ENCODE data around the gene CISTR.
"Not testable (repeated sequence)": the region's sequence is repeated elsewhere in the genome, so short reads cannot be mapped to it uniquely, and the experiment has no call there.

CISTR gene

DNA sequence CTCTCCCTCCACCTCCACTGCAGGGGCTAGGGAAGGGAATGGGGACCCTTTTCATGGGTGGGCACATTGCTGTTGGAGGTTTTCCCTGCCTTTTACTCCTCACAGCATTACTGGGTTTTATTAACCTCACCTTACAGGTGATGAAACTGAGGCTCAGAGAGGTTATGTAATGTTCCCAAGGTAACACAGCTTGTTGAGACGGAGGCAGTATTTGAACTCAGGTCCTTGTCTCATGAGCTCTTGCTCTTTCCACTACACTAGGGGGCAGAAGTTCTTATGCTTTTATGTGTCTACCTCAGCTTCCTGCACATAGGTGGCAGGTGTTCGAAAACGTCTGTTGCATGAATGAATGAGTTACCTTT, 11.7 kb downstream of the CISTR start:
- DNase-seq = no peak

DNA sequence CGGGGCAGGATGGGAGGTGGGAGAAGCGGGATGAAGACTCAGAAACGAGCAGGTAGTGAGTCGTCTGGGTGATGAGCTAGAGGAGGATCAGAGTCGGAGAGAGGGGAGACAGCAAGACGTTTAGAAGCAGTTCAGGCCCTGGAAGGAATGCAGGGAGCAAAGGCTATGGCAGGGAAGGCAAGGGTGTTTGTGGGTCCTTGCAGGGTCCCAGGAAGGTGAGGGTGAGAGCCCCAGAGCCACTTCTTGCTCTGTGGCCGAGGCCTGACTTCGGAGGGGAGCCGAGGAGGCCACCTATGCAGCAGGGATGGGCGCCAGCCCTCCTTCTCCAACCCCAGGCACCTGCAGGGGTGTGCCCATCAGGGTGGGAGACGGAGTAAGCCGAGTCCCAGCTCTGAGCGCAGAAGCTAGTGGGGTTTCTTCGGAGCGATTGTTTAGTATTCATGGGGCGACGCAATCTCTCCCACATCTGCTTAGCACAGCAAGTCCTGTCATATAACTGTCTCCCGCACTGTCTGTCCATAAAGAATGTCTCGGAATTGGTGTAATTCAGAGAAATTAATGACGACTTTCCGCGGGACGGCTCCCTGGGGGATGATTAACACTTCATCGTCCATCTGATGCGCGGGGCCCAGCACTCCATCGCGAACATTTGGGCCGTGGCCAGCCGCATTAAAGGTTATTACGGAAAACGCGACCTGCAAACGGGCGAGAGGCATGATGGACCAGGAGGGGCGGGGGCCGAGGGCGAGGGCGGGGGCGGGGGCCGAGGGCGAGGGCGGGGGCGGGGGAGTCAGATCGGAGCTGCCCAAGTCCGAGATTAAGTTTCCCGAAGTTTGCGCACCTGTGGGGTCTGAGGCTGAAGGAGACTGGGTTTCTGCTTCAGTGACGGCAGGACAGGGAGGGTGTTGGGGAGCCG, 12.3 kb downstream of the CISTR start:
- DNase-seq = no peak

DNA sequence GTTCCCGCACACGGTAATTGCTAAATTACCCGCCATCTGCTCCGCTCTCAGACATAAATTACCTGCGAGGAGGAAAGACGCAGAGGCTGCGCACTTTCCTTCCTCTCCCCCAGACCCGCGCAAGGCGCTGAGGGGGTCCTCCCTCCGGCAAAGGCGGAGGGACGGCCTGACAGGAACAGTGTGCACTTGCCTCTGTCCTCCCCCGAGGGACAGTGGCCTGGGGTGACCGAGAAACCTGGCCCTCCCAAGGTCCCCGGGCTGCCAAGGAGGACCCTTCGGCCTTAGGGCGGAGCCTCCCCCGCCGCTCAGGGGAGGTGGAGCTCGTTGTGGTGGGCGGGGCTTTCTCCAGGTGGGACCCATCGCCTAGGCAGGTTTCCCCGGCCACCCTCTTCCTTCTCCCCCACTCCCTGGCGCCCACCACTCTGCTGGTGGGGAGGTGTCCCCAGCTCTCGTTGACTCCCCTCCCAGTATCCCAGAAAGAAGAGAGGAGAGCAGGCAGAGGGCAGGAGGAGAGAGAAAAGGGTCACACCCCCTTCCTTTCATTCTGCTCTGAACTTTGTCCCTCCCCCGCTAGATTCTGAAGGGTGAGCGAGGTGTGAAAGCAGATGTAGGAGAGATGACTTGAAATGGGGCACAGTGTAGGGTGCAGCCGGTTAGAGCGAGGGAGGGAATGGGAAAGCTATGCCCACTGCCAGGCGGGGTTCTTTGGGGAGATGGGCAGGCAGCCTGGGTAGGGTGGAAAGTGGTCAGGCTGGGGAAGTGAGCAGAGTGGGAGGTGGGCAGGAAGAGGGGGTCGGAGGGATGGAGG, 13.2 kb downstream of the CISTR start:
- peak in 1 of 4 experiments; percentile 21 for DNase-seq

DNA sequence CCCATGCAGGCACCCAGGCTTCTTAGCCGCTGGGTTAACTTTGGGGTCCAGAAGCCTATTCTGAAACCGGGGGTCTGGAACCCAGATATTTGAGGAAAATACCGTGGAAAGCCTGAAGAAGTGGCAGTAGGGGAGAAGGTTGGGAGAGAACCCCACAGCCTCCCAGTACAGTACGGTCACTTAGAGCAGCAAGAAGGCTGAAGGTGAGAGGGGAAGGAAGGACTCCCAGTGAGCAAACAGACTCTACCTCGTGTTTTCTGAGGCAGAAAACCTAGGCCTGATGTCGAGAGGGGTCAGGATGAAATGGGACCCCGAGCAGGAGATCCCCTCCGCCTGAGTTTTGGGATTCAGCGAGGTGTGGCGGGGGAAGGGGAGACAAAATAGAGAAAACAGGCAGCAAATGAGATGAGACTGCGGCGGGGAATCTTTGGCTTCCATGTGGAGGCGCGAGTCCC, 13.8 kb downstream of the CISTR start:
- no peak for DNase-seq

DNA sequence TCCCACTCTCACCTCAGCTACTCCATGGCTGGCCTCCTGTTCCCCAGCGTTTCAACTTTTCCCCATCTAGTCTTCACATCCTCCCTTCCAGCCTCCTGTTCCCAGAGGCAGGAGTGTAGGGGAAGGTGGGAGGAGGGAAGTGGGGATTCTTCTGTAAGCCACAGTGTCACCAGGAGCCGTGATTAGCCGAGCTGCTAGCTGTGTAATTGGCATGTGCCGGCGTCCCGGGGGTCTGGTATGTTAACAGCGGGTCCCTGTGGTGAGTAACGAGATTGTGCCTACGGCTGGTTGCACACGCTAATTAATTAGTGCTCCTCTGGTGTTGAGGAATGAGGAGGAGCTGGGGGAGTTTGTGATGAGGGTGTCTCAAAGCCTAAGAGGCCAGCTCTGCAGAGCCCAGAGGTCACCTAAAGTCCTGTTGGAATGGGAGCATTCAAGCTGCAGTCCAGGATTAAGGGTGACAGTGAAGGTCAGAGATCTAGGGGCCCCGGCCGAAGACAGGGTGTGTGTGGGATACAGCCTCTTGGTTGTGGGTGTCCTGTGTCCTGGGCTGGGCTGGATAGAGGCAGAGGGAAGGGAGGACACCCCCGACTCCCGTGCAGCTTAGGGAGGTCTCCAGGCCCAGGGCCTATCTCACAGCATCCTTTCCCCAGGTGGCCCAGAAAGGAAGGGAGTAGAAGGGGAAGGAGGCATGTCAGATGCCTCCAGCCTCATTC, 14.5 kb downstream of the CISTR start:
- DNase-seq = no peak

DNA sequence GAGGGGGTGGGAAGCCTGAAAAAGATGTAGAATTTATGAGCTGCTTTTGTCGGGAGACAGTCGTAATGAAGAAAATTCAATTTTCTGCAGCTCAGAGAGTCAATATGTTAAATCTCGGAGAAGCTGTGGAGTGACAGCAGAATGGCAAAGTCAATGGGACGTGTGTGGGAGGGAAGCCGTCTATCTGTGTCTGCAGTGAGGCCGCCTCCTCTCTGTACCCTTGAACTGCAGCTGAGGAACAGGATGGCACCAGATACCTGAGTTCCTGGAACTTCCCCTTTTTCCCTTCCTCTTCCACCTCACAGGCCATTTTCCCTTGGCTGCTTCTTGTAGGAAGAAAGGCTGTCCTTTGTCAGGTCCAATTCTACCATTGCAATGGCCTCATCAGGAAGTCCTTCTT, 15.2 kb downstream of the CISTR start:
- no peak for DNase-seq

DNA sequence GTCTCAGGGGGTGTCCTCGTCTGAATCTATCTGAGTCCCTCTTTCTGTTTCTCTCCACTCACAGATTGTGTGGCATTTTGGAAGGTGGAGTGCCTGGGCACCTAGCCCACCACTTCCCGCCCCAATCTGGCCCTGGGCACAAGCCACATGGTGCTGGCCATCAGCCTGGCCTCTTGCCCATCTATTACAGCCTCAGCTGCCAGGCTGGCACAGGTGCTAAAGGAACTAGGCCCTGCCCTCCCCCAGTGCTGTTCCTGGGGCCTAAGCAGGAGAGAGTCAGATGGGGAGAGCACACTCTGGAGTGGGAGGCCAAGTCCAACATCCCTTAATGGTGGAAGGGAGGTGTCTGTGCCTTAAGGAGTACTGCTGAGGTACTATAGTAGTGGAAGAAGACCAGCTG, 16.2 kb downstream of the CISTR start:
- no peak for DNase-seq

DNA sequence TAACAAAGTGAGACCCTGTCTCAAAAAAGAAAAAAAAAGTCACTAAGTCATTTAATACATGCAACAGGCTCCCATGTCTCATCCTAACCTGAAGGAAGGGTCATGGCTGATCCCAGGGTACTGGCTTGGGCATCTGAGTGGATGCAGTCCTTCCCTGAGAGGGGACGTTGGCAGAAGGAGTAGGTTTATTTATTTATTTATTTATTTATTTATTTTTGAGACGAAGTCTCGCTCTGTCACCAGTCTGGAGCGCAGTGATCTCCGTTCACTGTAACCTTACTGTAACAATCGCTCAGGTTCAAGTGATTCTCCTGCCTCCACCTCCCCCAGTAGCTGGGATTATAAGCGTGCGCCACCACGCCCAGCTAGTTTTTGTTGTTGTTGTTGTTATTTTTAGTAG, 17.4 kb downstream of the CISTR start:
- DNase-seq = no peak

DNA sequence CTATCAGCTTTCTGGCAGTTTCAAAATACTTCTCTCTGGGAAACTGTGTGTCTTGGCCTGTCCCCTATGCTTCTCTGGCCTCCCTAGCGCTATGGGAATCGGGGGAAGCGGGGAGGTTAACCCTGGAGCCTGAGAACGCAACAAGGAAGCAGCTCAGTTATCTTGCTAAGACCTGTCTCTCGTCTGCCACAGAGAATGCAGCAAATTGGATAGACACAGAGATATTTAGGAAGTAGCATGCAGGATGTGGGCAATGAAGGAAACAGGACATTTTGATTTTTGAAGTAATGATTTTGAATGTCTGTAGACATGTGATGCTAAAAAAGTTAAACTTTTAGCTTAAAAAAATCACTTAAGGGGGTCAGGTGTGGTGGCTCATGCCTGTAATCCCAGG, 18.0 kb downstream of the CISTR start:
- no peak for DNase-seq

DNA sequence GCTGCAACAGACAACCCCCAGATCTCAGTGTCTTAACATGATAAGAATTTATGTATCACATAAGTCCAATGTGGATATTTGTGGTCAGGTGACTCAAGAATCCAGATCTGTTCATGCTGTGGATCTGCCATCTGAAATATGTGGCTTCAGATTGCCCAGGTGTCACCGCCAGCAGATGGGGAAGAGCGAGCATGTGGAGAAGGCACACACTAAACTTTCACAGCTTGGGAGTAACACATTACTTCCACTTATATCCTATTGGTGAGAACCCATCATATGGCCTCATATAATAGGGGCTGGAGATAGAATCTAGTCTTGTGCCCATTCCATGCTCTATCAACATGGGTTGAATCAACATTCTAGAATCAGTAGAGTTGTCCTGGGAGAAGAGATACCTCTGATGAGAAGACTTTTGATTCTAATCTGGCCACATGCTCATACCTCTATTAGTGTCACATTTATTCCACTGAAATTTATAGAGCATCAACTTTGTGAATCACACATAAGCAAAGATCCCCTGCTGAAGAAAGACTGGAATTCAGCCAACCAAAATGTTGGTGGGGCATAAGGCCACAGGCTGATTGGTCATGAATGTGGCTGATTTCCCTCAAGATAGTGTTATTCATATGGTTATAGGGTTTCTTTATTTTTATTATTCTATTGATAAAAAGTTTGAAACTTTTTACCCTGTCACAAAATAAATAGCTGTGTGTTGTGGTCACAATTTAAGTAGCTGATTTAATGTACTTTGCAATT, 18.6 kb downstream of the CISTR start:
- DNase-seq = no peak

DNA sequence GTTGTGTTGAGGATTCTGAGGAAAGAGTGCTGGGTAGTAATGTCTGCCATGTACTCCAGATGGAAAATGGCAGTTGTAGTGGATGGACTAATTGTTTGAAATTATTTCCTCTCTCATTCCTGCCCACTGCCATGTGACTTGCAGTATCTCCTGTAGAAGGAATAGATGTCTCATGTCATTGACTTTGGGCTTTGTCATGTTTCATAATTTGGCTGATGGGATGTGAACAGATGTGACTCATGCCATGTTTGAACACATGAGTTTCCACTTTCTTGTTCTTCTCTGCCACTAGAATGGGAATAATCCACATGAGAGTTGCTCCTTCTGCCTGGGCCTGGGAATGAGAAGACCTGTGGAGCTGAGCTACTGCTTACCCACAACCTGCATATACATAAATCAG, 22.1 kb downstream of the CISTR start:
- DNase-seq = no peak

DNA sequence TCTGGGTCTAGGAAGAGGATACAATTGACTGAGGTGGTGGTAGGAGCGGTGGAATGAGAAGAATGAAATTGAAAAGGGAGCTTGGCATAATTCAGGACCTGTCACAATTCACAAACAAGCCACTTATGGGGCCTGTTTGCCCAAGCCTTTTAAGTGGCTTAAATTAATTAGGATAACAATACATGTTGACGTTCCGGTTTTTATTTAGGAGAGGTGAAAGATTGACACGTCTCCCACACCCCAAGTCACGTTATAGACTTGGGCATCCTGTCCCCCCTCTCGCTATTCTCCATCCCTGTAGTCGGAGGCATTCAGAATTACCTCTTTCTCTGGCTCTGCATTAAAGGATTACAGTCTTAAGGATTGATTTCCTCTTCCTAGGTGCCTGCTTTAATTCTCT, 23.6 kb downstream of the CISTR start:
- no peak for DNase-seq

DNA sequence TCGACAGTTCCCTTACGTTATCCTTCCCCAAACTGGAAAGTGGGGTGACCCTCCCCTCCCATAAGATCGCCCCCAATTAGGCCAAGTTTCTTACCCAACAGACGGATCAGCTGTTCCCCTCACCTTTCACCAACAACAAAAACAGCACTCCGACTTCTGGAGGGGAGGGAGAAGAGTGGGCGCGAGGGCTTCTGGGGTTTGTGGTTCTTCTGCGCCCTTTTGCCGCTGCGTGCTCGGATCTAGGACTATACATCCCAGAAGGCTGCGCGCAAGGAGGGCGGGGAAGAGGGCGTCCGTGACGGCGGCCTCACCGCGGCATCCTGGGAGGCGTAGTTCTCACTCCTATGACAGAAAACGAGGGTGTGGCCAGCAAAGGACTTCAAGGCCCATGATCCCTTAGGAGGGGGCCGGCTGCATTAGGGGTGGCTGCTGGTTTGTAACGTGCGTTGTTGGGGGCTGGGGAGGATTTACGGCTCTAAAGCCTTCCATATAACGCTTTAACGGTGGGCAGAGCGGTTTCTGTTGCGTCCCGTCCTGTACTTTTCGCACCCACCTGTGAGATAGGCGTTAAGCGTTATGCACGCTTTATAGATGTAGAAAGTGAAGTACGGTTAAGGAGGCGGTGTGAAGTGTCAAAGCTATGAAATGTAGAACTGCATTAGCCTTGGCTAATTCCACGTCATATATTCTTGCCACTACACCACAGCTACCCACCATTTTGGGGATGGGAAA, 24.3 kb downstream of the CISTR start, which contains the start of gene CALCOCO1:
Gene CALCOCO1, minus strand, starts transcription at position 143 of the 732 bp plus-strand sequence. CDS start 2,210 bp downstream, outside the sequence.
- peak; percentile 85 to 95 (median 92) for DNase-seq

DNA sequence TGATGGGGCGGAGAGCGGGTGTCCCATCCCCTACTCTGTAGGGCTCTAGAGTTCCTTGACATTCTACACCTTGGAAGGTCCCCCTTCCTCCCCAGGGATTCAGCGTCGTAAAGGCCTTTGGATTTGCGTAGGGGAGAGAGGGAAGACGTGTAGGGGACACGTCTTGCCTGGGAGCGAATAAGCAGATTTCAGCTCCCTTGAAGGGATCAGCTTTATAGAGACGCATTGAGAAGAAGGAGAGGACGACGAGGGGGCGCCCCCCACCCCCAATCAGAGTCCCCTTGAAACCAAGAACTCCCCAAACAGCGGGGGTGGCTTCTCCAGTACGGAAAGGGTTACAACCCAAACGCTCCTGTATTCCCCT, 24.9 kb downstream of the CISTR start:
- DNase-seq = no peak

DNA sequence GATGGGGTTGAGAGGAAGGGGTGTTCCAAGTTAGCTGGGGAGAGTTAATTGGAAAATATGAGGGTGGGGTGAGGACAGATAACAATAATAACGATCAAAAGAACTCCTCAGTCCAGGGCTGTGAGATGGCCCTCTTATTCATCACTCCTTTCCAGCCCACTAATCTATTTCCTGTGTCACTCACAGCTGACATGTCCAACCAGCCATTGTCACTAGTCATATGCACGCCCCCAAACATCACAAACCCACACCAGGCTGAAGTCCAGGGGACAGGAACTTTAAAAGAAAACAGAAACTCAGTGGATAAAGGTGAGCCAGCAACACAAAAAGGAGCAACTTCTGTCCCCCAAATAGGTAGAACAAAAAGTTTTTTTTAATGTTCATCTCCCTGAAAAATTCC, 25.4 kb downstream of the CISTR start:
- no peak for DNase-seq

DNA sequence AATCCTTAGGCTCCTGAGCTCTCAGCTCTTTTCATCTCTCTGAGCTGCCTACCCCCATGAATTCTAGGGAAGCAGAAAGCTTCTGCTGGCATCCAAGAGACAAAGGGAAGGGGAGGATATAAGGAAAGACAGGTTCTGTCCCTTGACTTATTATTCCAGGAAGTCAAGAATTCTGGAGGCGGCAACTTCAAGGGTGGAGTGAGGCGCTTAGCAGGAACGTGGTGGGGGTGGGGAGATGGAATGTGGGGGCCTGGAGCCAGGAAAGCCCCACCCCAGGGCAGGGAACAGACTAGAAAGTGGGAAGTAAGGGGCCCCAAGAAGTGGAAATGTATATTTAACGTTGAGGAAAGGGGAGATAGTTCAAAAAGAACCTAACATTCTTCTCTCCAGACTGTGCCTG, 26.0 kb downstream of the CISTR start:
- no peak for DNase-seq

DNA sequence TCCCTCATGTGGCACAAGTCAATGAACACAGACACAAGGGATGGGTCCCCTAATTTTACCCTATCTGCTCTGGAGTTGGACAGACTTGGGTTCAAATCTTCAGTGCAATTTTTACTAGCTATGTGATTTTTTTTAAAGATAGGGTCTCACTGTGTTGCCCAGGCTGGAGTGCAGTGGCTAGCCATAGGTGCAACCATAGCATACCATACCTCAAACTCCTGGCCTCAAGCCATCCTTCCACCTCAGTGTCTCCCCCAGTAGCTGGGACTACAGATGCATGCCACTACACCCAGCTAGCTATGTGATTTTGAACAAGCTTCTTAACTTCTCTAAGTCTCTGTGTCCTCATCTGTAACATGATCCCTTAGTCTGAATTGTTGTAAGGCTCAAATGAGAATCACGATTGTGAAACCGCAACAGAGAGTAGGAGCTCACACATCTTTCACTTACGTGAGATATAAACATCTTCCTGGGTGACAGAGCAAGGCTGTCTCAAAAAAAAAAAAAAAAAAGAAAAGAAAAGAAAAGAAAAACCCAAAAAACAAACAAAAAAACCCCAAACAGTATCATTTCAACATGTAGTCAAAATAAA, 29.2 kb downstream of the CISTR start:
- no peak for DNase-seq

DNA sequence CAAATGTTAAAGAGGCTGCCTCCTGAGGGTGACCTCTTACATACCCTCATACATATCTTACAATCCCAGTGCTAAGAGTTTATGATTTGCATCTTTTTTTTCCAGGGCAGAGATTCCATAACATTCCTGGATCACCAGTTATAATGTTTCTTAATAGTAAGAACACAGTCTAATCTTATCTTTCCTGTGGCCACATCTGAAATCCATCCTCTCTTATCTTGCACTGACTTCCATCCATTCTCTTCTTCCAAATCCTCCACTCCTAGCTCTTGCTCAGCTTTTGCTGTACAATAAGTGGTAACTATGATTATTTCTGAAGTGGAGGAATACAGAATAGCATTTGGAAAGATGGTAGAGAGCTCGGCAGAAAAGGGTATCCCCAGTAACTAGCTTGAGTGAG, 30.8 kb downstream of the CISTR start:
- DNase-seq = no peak

DNA sequence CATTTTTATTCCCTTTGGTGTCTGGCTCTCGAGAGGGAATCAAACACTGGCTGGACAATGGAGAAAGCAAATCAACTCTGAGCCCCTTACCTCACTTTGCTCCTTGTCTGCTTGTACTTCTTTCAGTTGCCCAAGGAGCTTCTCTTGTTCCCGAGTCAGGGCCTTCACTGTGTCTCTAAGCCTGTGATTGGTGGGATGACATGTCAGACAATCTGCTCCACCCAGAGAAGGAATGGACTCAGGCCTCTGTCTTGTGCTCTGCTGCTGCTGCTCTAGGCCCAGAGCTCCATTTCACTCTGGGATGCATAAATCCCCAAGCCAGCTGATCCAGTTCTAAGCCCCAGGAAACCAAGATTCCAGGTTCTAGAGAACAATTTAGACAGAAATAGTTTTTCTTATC, 32.1 kb downstream of the CISTR start:
- no peak for DNase-seq

DNA sequence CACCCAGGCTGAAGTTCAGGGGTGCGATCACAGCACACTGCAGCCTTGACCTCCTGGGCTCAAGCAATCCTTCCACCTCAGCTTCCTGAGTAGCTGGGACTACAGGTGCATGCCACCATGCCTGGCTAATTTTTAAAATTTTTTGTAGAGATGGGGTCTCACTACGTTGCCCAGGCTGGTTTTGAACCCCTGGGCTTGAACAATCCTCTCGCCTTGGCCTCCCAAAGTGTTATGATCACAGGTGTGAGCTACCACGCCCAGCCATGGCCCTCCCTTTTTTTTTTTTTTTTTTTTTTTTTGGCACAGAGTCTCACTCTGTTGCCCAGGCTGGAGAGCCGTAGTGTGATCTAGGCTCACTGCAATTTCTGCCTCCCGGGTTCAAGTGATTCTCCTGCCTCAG, 33.2 kb downstream of the CISTR start:
- DNase-seq = not testable (repeated sequence)

DNA sequence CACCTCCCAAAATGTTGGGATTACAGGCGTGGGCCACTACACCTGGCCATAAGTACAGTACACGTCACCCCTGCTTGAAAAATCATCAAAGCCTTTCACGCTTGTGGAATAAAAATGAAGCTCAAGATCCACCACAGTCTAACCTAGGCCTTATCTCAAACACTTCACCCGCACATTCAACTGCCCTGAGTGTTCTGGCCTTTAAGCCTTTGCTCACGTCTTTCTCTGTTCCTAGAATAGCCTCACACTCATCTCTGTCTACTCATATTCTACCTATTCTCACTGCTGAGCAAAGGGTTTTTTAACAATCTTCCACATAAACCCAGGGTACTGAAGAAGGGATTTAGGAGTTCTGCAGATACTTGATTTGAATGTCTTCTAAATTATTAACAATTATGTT, 34.5 kb downstream of the CISTR start:
- no peak for DNase-seq

DNA sequence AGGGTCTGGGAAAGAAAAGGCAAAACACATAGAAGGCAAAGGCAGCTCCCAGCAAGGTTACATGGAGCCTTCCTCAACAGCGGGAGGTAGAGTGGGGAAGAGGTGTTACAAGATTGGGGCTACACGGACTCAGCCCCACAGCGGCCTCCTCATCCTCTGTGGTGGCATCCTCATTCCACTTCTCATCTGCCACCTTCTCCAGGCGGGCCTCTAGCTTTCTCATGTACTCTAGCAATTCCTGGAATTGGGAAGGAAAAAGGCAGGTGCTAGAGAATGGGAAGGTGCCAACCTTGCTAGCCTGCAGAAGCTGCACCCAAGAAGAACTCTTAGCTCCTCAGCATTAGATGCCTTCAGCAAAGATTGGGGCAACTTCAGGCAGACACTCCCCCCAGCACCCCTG, 37.8 kb downstream of the CISTR start:
- no peak for DNase-seq
